IMR-90 (cell line): Measurements from ENCODE around the gene LILRA6.

Experiments
- BHLHE40 ChIP-seq: fragments of 150-350 bp; IDR thresholded peaks from 2 replicates; pipeline ENCODE4 v1.6.1; 2016; ENCODE audit warnings: mild to moderate bottlenecking, low read depth, low read length
- CEBPB ChIP-seq: IDR thresholded peaks from 2 replicates; pipeline ENCODE4 v1.6.1; 2012; ENCODE audit warnings: low read depth, low read length, improper control_type of control experiment
- CHD1 ChIP-seq: IDR thresholded peaks from 2 replicates; pipeline ENCODE4 v1.6.1; 2012; ENCODE audit warnings: low read depth, low read length, improper control_type of control experiment
- MAZ ChIP-seq: IDR thresholded peaks from 2 replicates; pipeline ENCODE4 v1.6.1; 2012; ENCODE audit warnings: low read depth, mild to moderate bottlenecking, low read length, improper control_type of control experiment, moderate library complexity, borderline replicate concordance
- NFE2L2 ChIP-seq: fragments of 150-350 bp; IDR thresholded peaks from 2 replicates; pipeline ENCODE4 v1.6.1; 2016; ENCODE audit warnings: low read depth, mild to moderate bottlenecking, low read length
- POLR2A ChIP-seq: IDR thresholded peaks from 2 replicates; pipeline ENCODE4 v1.6.1; 2012; ENCODE audit warnings: mild to moderate bottlenecking, low read depth, low read length
- RAD21 ChIP-seq: IDR thresholded peaks from 2 replicates; pipeline ENCODE4 v1.6.1; 2012; ENCODE audit warnings: low read length, improper control_type of control experiment
- RFX5 ChIP-seq: IDR thresholded peaks from 2 replicates; pipeline ENCODE4 v1.8.0; 2012; ENCODE audit warnings: low read depth, mild to moderate bottlenecking, low read length, moderate library complexity
- SMC3 ChIP-seq: fragments of 150-350 bp; IDR thresholded peaks from 2 replicates; pipeline ENCODE4 v1.6.1; 2016; ENCODE audit warnings: low read depth, mild to moderate bottlenecking, antibody characterized with exemption, low read length, moderate library complexity
- TF ChIP-seq, protein P1 (sequence below): conservative IDR thresholded peaks from 2 replicates; pipeline ENCODE4 v1.5.1; 2012; ENCODE audit warnings: mild to moderate bottlenecking, low read depth, low read length, improper control_type of control experiment
- TF ChIP-seq, protein P2 (sequence below): fragments of 150-350 bp; IDR thresholded peaks from 2 replicates; pipeline ENCODE4 v1.6.1; 2017; ENCODE audit warnings: mild to moderate bottlenecking, antibody characterized with exemption, low read length, low read depth
- TF ChIP-seq, protein P3 (sequence below): fragments of 150-350 bp; IDR thresholded peaks from 2 replicates; pipeline ENCODE4 v1.6.1; 2016; ENCODE audit warnings: low read depth, mild to moderate bottlenecking, low read length, moderate library complexity, borderline replicate concordance

DNA sequence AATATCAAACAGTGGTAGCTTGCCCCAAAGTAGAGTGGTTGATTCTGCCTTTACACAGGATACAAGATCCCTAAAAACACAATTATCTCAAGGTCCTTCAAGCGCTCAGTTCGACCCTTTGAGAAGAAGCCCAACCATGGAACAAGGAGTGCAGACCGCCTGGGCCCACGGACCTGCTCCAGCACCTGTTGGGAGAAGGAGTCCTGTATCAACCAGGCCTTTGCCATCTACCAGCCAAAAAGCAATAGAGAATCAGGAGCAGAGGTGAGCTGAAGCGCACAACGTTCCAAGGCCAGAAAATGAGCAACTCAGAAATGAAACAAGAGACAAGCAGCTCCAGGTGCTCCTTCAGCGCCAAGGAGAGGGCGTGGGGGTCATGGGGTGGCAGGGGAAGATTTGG lies 13.4 kb downstream of the LILRA6 start:
- TF ChIP-seq, protein P1, sequence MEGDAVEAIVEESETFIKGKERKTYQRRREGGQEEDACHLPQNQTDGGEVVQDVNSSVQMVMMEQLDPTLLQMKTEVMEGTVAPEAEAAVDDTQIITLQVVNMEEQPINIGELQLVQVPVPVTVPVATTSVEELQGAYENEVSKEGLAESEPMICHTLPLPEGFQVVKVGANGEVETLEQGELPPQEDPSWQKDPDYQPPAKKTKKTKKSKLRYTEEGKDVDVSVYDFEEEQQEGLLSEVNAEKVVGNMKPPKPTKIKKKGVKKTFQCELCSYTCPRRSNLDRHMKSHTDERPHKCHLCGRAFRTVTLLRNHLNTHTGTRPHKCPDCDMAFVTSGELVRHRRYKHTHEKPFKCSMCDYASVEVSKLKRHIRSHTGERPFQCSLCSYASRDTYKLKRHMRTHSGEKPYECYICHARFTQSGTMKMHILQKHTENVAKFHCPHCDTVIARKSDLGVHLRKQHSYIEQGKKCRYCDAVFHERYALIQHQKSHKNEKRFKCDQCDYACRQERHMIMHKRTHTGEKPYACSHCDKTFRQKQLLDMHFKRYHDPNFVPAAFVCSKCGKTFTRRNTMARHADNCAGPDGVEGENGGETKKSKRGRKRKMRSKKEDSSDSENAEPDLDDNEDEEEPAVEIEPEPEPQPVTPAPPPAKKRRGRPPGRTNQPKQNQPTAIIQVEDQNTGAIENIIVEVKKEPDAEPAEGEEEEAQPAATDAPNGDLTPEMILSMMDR: no peak
- TF ChIP-seq POLR2A: no peak
- no peak for TF ChIP-seq RFX5
- TF ChIP-seq CHD1: no peak
- no peak for TF ChIP-seq CEBPB
- TF ChIP-seq NFE2L2: no peak
- no peak for TF ChIP-seq BHLHE40
- TF ChIP-seq, protein P2, sequence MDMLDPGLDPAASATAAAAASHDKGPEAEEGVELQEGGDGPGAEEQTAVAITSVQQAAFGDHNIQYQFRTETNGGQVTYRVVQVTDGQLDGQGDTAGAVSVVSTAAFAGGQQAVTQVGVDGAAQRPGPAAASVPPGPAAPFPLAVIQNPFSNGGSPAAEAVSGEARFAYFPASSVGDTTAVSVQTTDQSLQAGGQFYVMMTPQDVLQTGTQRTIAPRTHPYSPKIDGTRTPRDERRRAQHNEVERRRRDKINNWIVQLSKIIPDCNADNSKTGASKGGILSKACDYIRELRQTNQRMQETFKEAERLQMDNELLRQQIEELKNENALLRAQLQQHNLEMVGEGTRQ: no peak
- TF ChIP-seq RAD21: no peak
- no peak for TF ChIP-seq MAZ
- TF ChIP-seq, protein P3, sequence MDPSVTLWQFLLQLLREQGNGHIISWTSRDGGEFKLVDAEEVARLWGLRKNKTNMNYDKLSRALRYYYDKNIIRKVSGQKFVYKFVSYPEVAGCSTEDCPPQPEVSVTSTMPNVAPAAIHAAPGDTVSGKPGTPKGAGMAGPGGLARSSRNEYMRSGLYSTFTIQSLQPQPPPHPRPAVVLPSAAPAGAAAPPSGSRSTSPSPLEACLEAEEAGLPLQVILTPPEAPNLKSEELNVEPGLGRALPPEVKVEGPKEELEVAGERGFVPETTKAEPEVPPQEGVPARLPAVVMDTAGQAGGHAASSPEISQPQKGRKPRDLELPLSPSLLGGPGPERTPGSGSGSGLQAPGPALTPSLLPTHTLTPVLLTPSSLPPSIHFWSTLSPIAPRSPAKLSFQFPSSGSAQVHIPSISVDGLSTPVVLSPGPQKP: no peak
- no peak for TF ChIP-seq SMC3
